Measurements from ENCODE around the gene TAF6L. TPM values are rescaled to one million over a fixed set of nuclear protein-coding genes. Genes with fewer than 3 reads are reported as not detected.

The TAF6L gene
- total and polyA plus RNA-seq, 9 of the 15 experiments (the other 6 are each of a cell fraction or from before 2014, with no cell fraction given), result 0.04 to 45.5 (median 20.8) TPM

DNA sequence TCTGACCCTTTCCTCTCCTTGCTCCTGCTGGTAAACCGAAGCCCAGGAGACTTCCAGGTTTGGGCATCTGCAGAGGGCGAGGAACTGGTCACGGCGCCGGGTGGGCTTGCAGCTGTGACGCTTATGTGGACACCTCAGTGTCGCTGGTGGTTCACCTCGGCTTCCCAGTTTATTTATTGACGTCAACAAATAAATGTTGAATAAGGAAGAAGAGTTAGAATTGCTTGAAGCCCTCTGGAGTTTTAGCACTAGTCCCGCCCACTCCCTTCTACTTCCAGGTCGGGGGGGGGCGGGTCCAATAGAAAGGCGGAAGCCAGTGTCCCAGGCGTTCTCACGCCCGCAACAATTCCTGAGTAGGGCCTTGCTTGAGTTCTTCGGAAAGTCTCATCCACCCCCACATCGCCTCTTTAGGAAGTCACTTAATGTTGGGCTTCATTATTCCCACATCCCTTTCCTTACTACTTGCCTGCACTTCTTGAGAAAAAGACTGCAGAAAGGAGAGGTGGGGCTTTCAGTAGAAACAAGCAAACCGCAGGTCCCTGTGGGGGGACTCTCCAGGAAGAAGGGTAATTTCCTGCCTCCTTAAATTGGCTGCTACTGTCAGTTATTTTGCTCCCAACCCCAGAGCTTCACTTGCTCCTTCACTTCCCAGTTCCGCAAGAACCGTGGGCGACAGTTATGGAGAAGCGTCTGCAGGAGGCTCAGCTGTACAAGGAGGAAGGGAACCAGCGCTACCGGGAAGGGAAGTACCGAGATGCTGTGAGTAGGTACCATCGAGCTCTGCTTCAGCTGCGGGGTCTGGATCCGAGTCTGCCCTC lies 42.8 kb upstream of the TAF6L start, which contains the start of gene TTC9C (continued):
- TF ChIP-seq, protein P1, sequence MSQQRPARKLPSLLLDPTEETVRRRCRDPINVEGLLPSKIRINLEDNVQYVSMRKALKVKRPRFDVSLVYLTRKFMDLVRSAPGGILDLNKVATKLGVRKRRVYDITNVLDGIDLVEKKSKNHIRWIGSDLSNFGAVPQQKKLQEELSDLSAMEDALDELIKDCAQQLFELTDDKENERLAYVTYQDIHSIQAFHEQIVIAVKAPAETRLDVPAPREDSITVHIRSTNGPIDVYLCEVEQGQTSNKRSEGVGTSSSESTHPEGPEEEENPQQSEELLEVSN (IDR thresholded peaks at IDR 0.05; ENCODE audit: borderline replicate concordance in 1 of 2, extremely low read depth in 1 of 2, insufficient read depth in 1 of 2, insufficient read length in 1 of 2, low read depth in 1 of 2, low read length in 1 of 2, poor library complexity in 1 of 2, severe bottlenecking in 1 of 2), result no peak
- TF ChIP-seq U2AF1 (optimal IDR thresholded peaks at IDR 0.05; ENCODE audit: low read depth, low read length) (no peak), IFI16 (CRISPR knock-in tag; IDR thresholded peaks at IDR 0.05) (no peak), SRF (CRISPR knock-in tag; IDR thresholded peaks at IDR 0.05) (0 out of 4 replicates have a peak, but pooled peaks of 1 of the 2 experiments have one; percentile 40), RFX5 (IDR thresholded peaks at IDR 0.05; ENCODE audit: low read depth, low read length) (no peak), TBP (optimal IDR thresholded peaks at IDR 0.05; ENCODE audit: low read depth, low read length) (no peak), SAFB2 (IDR thresholded peaks at IDR 0.05; ENCODE audit: borderline replicate concordance, low read depth, low read length, severe bottlenecking) (no peak), SNIP1 (IDR thresholded peaks at IDR 0.05; ENCODE audit: low read depth) (no peak), MCM3 (IDR thresholded peaks at IDR 0.05) (no peak), TEAD4 (IDR thresholded peaks at IDR 0.05; ENCODE audit: low read length) (no peak), TEAD4 (CRISPR knock-in tag; IDR thresholded peaks at IDR 0.05; ENCODE audit: borderline replicate concordance) (no peak), ESRRB (CRISPR knock-in tag; IDR thresholded peaks at IDR 0.05; ENCODE audit: borderline replicate concordance) (no peak)
- TF ChIP-seq, protein P2, sequence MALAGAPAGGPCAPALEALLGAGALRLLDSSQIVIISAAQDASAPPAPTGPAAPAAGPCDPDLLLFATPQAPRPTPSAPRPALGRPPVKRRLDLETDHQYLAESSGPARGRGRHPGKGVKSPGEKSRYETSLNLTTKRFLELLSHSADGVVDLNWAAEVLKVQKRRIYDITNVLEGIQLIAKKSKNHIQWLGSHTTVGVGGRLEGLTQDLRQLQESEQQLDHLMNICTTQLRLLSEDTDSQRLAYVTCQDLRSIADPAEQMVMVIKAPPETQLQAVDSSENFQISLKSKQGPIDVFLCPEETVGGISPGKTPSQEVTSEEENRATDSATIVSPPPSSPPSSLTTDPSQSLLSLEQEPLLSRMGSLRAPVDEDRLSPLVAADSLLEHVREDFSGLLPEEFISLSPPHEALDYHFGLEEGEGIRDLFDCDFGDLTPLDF (CRISPR knock-in tag; IDR thresholded peaks at IDR 0.05), result no peak
- TF ChIP-seq, protein P3, sequence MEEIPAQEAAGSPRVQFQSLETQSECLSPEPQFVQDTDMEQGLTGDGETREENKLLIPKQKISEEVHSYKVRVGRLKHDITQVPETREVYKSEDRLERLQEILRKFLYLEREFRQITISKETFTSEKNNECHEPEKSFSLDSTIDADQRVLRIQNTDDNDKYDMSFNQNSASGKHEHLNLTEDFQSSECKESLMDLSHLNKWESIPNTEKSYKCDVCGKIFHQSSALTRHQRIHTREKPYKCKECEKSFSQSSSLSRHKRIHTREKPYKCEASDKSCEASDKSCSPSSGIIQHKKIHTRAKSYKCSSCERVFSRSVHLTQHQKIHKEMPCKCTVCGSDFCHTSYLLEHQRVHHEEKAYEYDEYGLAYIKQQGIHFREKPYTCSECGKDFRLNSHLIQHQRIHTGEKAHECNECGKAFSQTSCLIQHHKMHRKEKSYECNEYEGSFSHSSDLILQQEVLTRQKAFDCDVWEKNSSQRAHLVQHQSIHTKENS (CRISPR knock-in tag; IDR thresholded peaks at IDR 0.05), result no peak
- TF ChIP-seq, protein P4, sequence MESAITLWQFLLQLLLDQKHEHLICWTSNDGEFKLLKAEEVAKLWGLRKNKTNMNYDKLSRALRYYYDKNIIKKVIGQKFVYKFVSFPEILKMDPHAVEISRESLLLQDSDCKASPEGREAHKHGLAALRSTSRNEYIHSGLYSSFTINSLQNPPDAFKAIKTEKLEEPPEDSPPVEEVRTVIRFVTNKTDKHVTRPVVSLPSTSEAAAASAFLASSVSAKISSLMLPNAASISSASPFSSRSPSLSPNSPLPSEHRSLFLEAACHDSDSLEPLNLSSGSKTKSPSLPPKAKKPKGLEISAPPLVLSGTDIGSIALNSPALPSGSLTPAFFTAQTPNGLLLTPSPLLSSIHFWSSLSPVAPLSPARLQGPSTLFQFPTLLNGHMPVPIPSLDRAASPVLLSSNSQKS (CRISPR knock-in tag; IDR thresholded peaks at IDR 0.05), result no peak
- TF ChIP-seq, protein P5, sequence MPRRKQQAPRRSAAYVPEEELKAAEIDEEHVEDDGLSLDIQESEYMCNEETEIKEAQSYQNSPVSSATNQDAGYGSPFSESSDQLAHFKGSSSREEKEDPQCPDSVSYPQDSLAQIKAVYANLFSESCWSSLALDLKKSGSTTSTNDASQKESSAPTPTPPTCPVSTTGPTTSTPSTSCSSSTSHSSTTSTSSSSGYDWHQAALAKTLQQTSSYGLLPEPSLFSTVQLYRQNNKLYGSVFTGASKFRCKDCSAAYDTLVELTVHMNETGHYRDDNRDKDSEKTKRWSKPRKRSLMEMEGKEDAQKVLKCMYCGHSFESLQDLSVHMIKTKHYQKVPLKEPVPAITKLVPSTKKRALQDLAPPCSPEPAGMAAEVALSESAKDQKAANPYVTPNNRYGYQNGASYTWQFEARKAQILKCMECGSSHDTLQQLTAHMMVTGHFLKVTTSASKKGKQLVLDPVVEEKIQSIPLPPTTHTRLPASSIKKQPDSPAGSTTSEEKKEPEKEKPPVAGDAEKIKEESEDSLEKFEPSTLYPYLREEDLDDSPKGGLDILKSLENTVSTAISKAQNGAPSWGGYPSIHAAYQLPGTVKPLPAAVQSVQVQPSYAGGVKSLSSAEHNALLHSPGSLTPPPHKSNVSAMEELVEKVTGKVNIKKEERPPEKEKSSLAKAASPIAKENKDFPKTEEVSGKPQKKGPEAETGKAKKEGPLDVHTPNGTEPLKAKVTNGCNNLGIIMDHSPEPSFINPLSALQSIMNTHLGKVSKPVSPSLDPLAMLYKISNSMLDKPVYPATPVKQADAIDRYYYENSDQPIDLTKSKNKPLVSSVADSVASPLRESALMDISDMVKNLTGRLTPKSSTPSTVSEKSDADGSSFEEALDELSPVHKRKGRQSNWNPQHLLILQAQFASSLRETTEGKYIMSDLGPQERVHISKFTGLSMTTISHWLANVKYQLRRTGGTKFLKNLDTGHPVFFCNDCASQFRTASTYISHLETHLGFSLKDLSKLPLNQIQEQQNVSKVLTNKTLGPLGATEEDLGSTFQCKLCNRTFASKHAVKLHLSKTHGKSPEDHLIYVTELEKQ (CRISPR knock-in tag; IDR thresholded peaks at IDR 0.05), result no peak
- TF ChIP-seq, protein P6, sequence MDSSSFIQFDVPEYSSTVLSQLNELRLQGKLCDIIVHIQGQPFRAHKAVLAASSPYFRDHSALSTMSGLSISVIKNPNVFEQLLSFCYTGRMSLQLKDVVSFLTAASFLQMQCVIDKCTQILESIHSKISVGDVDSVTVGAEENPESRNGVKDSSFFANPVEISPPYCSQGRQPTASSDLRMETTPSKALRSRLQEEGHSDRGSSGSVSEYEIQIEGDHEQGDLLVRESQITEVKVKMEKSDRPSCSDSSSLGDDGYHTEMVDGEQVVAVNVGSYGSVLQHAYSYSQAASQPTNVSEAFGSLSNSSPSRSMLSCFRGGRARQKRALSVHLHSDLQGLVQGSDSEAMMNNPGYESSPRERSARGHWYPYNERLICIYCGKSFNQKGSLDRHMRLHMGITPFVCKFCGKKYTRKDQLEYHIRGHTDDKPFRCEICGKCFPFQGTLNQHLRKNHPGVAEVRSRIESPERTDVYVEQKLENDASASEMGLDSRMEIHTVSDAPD (CRISPR knock-in tag; IDR thresholded peaks at IDR 0.05), result no peak
